Right ventricle myocardium superior (tissue), 1 donor: Measurements from ENCODE around the gene SLU7. TPM values are rescaled to one million over a fixed set of nuclear protein-coding genes. Genes with fewer than 3 reads are reported as not detected.

Experiments
- ATAC-seq: fragments of 200-7000 bp; cut with Tn5 transposase; one replicate; pipeline ENCODE4 v1.9.1; 2020; ENCODE audit warnings: mild to moderate bottlenecking; ENCODE audit not compliant: poor library complexity
- DNase-seq: peaks from one replicate; pipeline ENCODE4 v3.0.0-alpha.2; 2020
- intact Hi-C: fragments of 100-400 bp; cut with DNase I; formaldehyde crosslinking; loops from one replicate; pipeline ENCODE4 v1.11.2; 2022
- total RNA-seq: library from RNA; stranded (reverse); fragmentation: NEBNext Ultra II Directional; extraction: Animal tissue kit (Norgen Biotek cat#: 25700); gene quantifications from one replicate; pipeline ENCODE4 v1.2.1, GENCODE V29; 2021
- donor health status: DM: no; HTN: yes; CAD: no; lungs with severe emphysema.

SLU7 gene
- total RNA-seq, 1 donor from 2014 or later: 50.1 TPM

- DNase-seq: no peak
- no peak for ATAC-seq
- intact Hi-C loops: no loop called here
Measured at GRCh38 chr5:160432196-160432595, 13.3 kb upstream of the SLU7 start.

- intact Hi-C loops: no loop called here
- no peak for ATAC-seq
- DNase-seq: no peak
Measured at GRCh38 chr5:160427607-160428006, 8.7 kb upstream of the SLU7 start.

GRCh38 chr5:160423099-160423498 lies 4.2 kb upstream of the SLU7 start:
- DNase-seq (no peak), ATAC-seq (no peak)
- intact Hi-C loops: no loop called here

GRCh38 chr5:160421625-160422258 lies 2.9 kb upstream of the SLU7 start, which contains the start of gene PTTG1:
Gene PTTG1, plus strand, starts transcription at chr5:160421855. Its CDS starts 458 bp downstream, at chr5:160422313.
- intact Hi-C loops: no loop called here
- ATAC-seq: peak; percentile 89
- peak; percentile 99 for DNase-seq

GRCh38 chr5:160420331-160420610 lies 1.4 kb upstream of the SLU7 start:
- intact Hi-C loops: no loop called here
- no peak for ATAC-seq
- no peak for DNase-seq

GRCh38 chr5:160419458-160420330 lies 813 bp upstream of the SLU7 start:
- intact Hi-C loops: no loop called here
- ATAC-seq (no peak), DNase-seq (no peak)

- ATAC-seq (peak; percentile 99), DNase-seq (peak; percentile 93)
- intact Hi-C loops: loop anchor here (10.0 kb wide), 1 partner anchor 375 kb away; no protein-coding TSS in a partner anchor
Measured at GRCh38 chr5:160399402-160400353, 19.2 kb downstream of the SLU7 start, which contains the start of gene FAM200C. Gene FAM200C, minus strand, starts transcription at chr5:160400054. Its CDS starts 4,564 bp downstream, at chr5:160395490.

GRCh38 chr5:160398806-160399205 lies 20.1 kb downstream of the SLU7 start:
- ATAC-seq (no peak), DNase-seq (no peak)
- intact Hi-C loops: loop anchor here (10.0 kb wide), 1 partner anchor 374 kb away; no protein-coding TSS in a partner anchor

GRCh38 chr5:160397492-160397891 lies 21.4 kb downstream of the SLU7 start:
- intact Hi-C loops: loop anchor here (10.0 kb wide), 1 partner anchor 373 kb away; no protein-coding TSS in a partner anchor
- ATAC-seq (no peak), DNase-seq (no peak)

- DNase-seq: no peak
- intact Hi-C loops: loop anchor here (10.0 kb wide), 1 partner anchor 370 kb away; no protein-coding TSS in a partner anchor
Measured at GRCh38 chr5:160395111-160395510, 23.8 kb downstream of the SLU7 start.

GRCh38 chr5:160390787-160391696 lies 27.8 kb downstream of the SLU7 start:
- intact Hi-C loops: loop anchor here (10.0 kb wide), 1 partner anchor 366 kb away; no protein-coding TSS in a partner anchor
- ATAC-seq (peak; percentile 53), DNase-seq (no peak)

More at GRCh38 chr5:160395111-160395510, 23.8 kb downstream of the SLU7 start:
- ATAC-seq: no peak

GRCh38 chr5:160387445-160387844 lies 31.4 kb downstream of the SLU7 start:
- ATAC-seq (no peak), DNase-seq (no peak)
- intact Hi-C loops: no loop called here

GRCh38 chr5:160385496-160385895 lies 33.4 kb downstream of the SLU7 start:
- DNase-seq (no peak), ATAC-seq (no peak)
- intact Hi-C loops: no loop called here

- no peak for ATAC-seq
- intact Hi-C loops: no loop called here
Measured at GRCh38 chr5:160384681-160385080, 34.2 kb downstream of the SLU7 start.

GRCh38 chr5:160382346-160382745 lies 36.5 kb downstream of the SLU7 start:
- intact Hi-C loops: no loop called here
- no peak for DNase-seq
- no peak for ATAC-seq

More at GRCh38 chr5:160384681-160385080, 34.2 kb downstream of the SLU7 start:
- no peak for DNase-seq

- DNase-seq (no peak), ATAC-seq (no peak)
- intact Hi-C loops: no loop called here
Measured at GRCh38 chr5:160380041-160380440, 38.8 kb downstream of the SLU7 start.

GRCh38 chr5:160379511-160379910 lies 39.4 kb downstream of the SLU7 start:
- intact Hi-C loops: no loop called here
- ATAC-seq: peak; percentile 31
- DNase-seq: no peak

- DNase-seq (no peak), ATAC-seq (no peak)
- intact Hi-C loops: no loop called here
Measured at GRCh38 chr5:160378330-160378729, 40.6 kb downstream of the SLU7 start.
